Osteocyte (in vitro differentiated cells): ENCODE measurements around the gene ZNF423. TPM values are rescaled to one million over a fixed set of nuclear protein-coding genes. Genes with fewer than 3 reads are reported as not detected.

Experiments
- DNase-seq: peaks from one replicate; pipeline ENCODE4 v3.0.0; 2021; ENCODE audit warnings: mixed read lengths; ENCODE audit not compliant: unreplicated experiment; ENCODE audit errors: extremely low spot score
- H3K27ac Mint-ChIP-seq: one replicate; pipeline ENCODE4 v1.8.0; 2021; ENCODE audit warnings: mild to moderate bottlenecking, mixed read lengths; ENCODE audit not compliant: unreplicated experiment
- H3K27me3 Mint-ChIP-seq: one replicate; pipeline ENCODE4 v1.8.0; 2021; ENCODE audit warnings: mixed read lengths; ENCODE audit not compliant: unreplicated experiment
- H3K36me3 Mint-ChIP-seq: one replicate; pipeline ENCODE4 v1.8.0; 2021; ENCODE audit warnings: mixed read lengths; ENCODE audit not compliant: unreplicated experiment
- H3K4me1 Mint-ChIP-seq: one replicate; pipeline ENCODE4 v1.8.0; 2021; ENCODE audit warnings: mixed read lengths; ENCODE audit not compliant: unreplicated experiment
- H3K4me3 Mint-ChIP-seq: one replicate; pipeline ENCODE4 v1.8.0; 2021; ENCODE audit warnings: mild to moderate bottlenecking, moderate library complexity, mixed read lengths; ENCODE audit not compliant: unreplicated experiment
- H3K9me3 Mint-ChIP-seq: one replicate; pipeline ENCODE4 v1.8.0; 2021; ENCODE audit warnings: mixed read lengths; ENCODE audit not compliant: unreplicated experiment
- total RNA-seq: library from RNA; stranded (reverse); gene quantifications from 2 replicates; pipeline ENCODE4 v1.2.1, GENCODE V29; 2021
- TF ChIP-seq, protein P1 (sequence below): fragments of 200-600 bp; sonication (generic); IDR thresholded peaks from 2 replicates; pipeline ENCODE4 v1.5.0; 2021; ENCODE audit warnings: antibody characterized with exemption, mild to moderate bottlenecking, moderate library complexity

The ZNF423 gene
- total RNA-seq, 1 donor from 2014 or later: 25.1 TPM

DNA sequence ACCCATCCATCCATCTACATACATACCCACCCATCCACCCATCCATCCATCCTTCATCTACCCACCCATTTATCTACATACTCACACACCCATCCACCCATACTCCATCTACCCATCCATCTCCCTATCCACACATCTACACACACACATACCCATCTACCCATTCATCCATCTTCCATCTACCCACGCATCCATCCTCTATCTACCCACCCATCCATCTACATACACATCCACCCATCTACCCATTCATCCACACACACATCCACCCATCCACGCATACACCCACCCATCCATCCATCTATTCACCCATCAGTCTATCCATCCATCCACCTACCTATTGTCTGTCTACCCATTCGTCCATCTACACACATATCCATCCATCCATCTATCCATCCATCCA lies 227.8 kb downstream of the ZNF423 start:
- Mint-ChIP-seq H3K27ac (no peak overlapping the region), H3K36me3 (peaks cover 5% of the 10 kb centered on the region), H3K27me3 (no peaks in the 10 kb centered on the region), H3K4me1 (peaks cover 20% of the 10 kb centered on the region), H3K9me3 (no peaks in the 10 kb centered on the region), H3K4me3 (no peak overlapping the region)
- DNase-seq: no peak
- TF ChIP-seq, protein P1, sequence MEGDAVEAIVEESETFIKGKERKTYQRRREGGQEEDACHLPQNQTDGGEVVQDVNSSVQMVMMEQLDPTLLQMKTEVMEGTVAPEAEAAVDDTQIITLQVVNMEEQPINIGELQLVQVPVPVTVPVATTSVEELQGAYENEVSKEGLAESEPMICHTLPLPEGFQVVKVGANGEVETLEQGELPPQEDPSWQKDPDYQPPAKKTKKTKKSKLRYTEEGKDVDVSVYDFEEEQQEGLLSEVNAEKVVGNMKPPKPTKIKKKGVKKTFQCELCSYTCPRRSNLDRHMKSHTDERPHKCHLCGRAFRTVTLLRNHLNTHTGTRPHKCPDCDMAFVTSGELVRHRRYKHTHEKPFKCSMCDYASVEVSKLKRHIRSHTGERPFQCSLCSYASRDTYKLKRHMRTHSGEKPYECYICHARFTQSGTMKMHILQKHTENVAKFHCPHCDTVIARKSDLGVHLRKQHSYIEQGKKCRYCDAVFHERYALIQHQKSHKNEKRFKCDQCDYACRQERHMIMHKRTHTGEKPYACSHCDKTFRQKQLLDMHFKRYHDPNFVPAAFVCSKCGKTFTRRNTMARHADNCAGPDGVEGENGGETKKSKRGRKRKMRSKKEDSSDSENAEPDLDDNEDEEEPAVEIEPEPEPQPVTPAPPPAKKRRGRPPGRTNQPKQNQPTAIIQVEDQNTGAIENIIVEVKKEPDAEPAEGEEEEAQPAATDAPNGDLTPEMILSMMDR: no peak

GRCh38 chr16:49625311-49626065 lies 230.4 kb downstream of the ZNF423 start:
- no peaks in the 10 kb centered on the region for H3K27me3 Mint-ChIP-seq
- no peaks in the 10 kb centered on the region for H3K9me3 Mint-ChIP-seq
- peaks cover 5% of the 10 kb centered on the region for H3K36me3 Mint-ChIP-seq
- H3K4me3 Mint-ChIP-seq: no peak overlapping the region
- H3K4me1 Mint-ChIP-seq: peaks cover 17% of the 10 kb centered on the region
- peak; percentile 51 for DNase-seq
- no peak overlapping the region for H3K27ac Mint-ChIP-seq
- TF ChIP-seq, protein P1: no peak

DNA sequence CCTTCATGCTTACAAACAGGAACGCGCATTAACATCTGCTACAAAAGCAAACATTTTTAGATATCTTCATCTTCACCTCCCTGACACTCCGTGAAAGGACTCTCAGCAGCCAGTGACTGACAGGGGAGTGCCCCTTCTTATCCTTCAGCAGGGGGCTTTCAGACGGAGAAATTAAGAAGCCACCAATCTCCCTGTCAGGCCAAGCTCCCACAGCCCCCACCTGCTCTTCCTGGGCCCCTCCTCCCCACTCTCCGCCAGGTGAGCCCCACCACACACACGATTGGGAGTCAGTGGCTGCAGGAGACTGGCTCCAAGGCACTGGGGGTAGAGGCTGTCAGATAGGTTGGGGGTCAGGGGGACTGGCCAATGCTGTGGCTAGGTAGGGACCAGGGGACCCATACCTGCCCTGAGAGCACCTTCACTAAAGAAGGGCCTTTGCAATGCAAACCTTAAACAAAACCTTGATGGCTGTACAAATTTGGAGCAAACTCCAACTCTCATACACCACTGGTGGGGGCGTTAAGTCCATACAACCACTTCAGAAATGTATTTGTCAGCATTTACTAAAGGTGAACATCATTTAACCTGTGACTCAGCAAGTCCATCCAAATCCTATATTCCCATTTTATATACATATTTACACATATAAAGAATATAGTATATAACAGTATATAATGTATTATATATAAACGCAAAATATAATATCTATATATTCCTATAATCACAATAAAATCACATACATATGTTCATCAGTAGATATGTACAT lies 232.2 kb downstream of the ZNF423 start:
- peaks cover 3% of the 10 kb centered on the region for H3K36me3 Mint-ChIP-seq
- peak; percentile 51 for DNase-seq
- H3K4me3 Mint-ChIP-seq: no peak overlapping the region
- H3K9me3 Mint-ChIP-seq: no peaks in the 10 kb centered on the region
- H3K4me1 Mint-ChIP-seq: peaks cover 17% of the 10 kb centered on the region
- TF ChIP-seq, protein P1: no peak
- no peaks in the 10 kb centered on the region for H3K27me3 Mint-ChIP-seq
- no peak overlapping the region for H3K27ac Mint-ChIP-seq

- TF ChIP-seq, protein P1: no peak
- peak overlapping the region; percentile 18 for H3K27ac Mint-ChIP-seq
- no peaks in the 10 kb centered on the region for H3K27me3 Mint-ChIP-seq
- peak; percentile 70 for DNase-seq
- no peaks in the 10 kb centered on the region for H3K9me3 Mint-ChIP-seq
- H3K36me3 Mint-ChIP-seq: peaks cover 3% of the 10 kb centered on the region
- H3K4me3 Mint-ChIP-seq: no peak overlapping the region
- H3K4me1 Mint-ChIP-seq: peaks cover 17% of the 10 kb centered on the region
Measured at GRCh38 chr16:49622421-49623402, 233.2 kb downstream of the ZNF423 start.
